GM12878 (cell line): ENCODE results near the gene SLC26A11. TPM values are rescaled to one million over a fixed set of nuclear protein-coding genes. Genes with fewer than 3 reads are reported as not detected.

Source experiments
- CBFB ChIP-seq: IDR thresholded peaks from 2 replicates; pipeline ENCODE4 v1.6.1; 2016; ENCODE audit warnings: antibody characterized with exemption, low read depth
- CEBPB ChIP-seq, 2 experiments: fragments of 150-350 bp in 1 of 2; IDR thresholded peaks; 2 replicates each; pipeline ENCODE4 v1.6.1; 2012 to 2014; ENCODE audit warnings: low read depth in 2 of 2, low read length in 2 of 2, borderline replicate concordance in 1 of 2, inconsistent platforms in 1 of 2
- EED ChIP-seq: sonication (generic); IDR thresholded peaks from 2 replicates; pipeline ENCODE4 v1.6.1; 2016; ENCODE audit warnings: antibody characterized with exemption, low read depth
- EP300 ChIP-seq, 2 experiments: fragments of 150-350 bp in 1 of 2; IDR thresholded peaks; 2 replicates each; pipeline ENCODE4 v1.6.1; 2011 to 2012; ENCODE audit warnings: low read depth in 2 of 2, low read length in 2 of 2, borderline replicate concordance in 1 of 2, improper control_type of control experiment in 1 of 2, inconsistent platforms in 1 of 2; ENCODE audit not compliant: control insufficient read depth in 1 of 2
- NFIC ChIP-seq: IDR thresholded peaks from 2 replicates; pipeline ENCODE4 v1.6.1; 2012; ENCODE audit warnings: low read depth, mild to moderate bottlenecking, inconsistent platforms, low read length, moderate library complexity
- SKIL ChIP-seq: fragments of 450-650 bp; IDR thresholded peaks from 2 replicates; pipeline ENCODE4 v1.6.1; 2017; ENCODE audit warnings: mild to moderate bottlenecking, low read depth, inconsistent platforms; ENCODE audit not compliant: poor library complexity, severe bottlenecking
- SP1 ChIP-seq: IDR thresholded peaks from one replicate; pipeline ENCODE4 v1.6.1; 2011; ENCODE audit warnings: low read depth, low read length
- ZNF622 ChIP-seq: fragments of 450-650 bp; IDR thresholded peaks from 2 replicates; pipeline ENCODE4 v1.6.1; 2017; ENCODE audit warnings: mild to moderate bottlenecking, inconsistent platforms
- polyA plus RNA-seq, 11 experiments: library from polyadenylated mRNA; depleted of rRNA in 4 of 11; unstranded in 6 of 11; stranded (reverse) in 5 of 11; fragments of >200 nt; fragmentation: Nextera tagmentation in 4 of 11; fragmentation: Illumina TruSeq in 1 of 11; extraction: Ambion mirVana in 4 of 11; extraction: Trizol in 1 of 11; gene quantifications; 1 replicate in 1 of 11; 2 replicates in 10 of 11; pipeline versions ENCODE4 v1.2.1 to v1.2.3, GENCODE V29; 2011 to 2016; ENCODE audit warnings: inconsistent platforms in 2 of 11, missing spikeins in 2 of 11, low read depth in 1 of 11
- total RNA-seq, 4 experiments: library from RNA; depleted of rRNA in 3 of 4; stranded (reverse); fragments of >200 nt in 3 of 4; fragmentation: Illumina TruSeq in 1 of 4; extraction: Trizol in 1 of 4; gene quantifications; 2 replicates each; pipeline versions ENCODE4 v1.2.1 to v1.2.3, GENCODE V29; 2013 to 2021
- TF ChIP-seq, protein P1 (sequence below): fragments of 450-650 bp; IDR thresholded peaks from 2 replicates; pipeline ENCODE4 v1.6.1; 2018; ENCODE audit warnings: borderline replicate concordance, mild to moderate bottlenecking; ENCODE audit not compliant: partially characterized antibody

SLC26A11 gene
- total and polyA plus RNA-seq, 10 of the 15 experiments (the other 5 are each of a cell fraction or from before 2014, with no cell fraction given), result 0.05 to 4.1 (median 1.2) TPM; not detected in 1

GRCh38 chr17:80225230-80225629 lies 5.0 kb downstream of the SLC26A11 start (continued):
- TF ChIP-seq, protein P1, sequence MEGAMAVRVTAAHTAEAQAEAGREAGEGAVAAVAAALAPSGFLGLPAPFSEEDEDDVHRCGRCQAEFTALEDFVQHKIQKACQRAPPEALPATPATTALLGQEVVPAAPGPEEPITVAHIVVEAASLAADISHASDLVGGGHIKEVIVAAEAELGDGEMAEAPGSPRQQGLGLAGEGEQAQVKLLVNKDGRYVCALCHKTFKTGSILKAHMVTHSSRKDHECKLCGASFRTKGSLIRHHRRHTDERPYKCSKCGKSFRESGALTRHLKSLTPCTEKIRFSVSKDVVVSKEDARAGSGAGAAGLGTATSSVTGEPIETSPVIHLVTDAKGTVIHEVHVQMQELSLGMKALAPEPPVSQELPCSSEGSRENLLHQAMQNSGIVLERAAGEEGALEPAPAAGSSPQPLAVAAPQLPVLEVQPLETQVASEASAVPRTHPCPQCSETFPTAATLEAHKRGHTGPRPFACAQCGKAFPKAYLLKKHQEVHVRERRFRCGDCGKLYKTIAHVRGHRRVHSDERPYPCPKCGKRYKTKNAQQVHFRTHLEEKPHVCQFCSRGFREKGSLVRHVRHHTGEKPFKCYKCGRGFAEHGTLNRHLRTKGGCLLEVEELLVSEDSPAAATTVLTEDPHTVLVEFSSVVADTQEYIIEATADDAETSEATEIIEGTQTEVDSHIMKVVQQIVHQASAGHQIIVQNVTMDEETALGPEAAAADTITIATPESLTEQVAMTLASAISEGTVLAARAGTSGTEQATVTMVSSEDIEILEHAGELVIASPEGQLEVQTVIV, result no peak
- TF ChIP-seq SKIL, result no peak
- no peak for TF ChIP-seq CBFB
- TF ChIP-seq SP1, result no peak
- no peak for TF ChIP-seq ZNF622
- no peak for TF ChIP-seq EP300 (IDR thresholded peaks at IDR 0.05; ENCODE audit: borderline replicate concordance in 1 of 2, control insufficient read depth in 1 of 2, low read depth in 2 of 2, low read length in 2 of 2)
- TF ChIP-seq EED, result no peak
- TF ChIP-seq CEBPB (IDR thresholded peaks at IDR 0.05; ENCODE audit: borderline replicate concordance in 1 of 2, low read depth in 2 of 2, low read length in 2 of 2), result no peak
- TF ChIP-seq NFIC, result no peak
- TF ChIP-seq, all 136 proteins: peak for 0
